Trophoblast cell (in vitro differentiated cells and primary cell): ENCODE results near the gene PNKP.

ENCODE experiments used
- DNase-seq, 2 donors: peaks; one replicate each; pipeline ENCODE4 v3.0.0-alpha.2; 2016
- H2AFZ ChIP-seq: 2 replicates; pipeline ENCODE4 v1.6.1; 2013; ENCODE audit warnings: low read length, moderate library complexity, mild to moderate bottlenecking; ENCODE audit not compliant: insufficient read depth, poor library complexity
- H2AK5ac ChIP-seq: 2 replicates; pipeline ENCODE4 v1.6.1; 2013; ENCODE audit warnings: mild to moderate bottlenecking, low read length
- H2BK120ac ChIP-seq: 2 replicates; pipeline ENCODE4 v1.6.1; 2013; ENCODE audit warnings: low read length, mild to moderate bottlenecking, moderate library complexity; ENCODE audit not compliant: insufficient read depth, poor library complexity
- H2BK12ac ChIP-seq: 2 replicates; pipeline ENCODE4 v1.6.1; 2013; ENCODE audit warnings: mild to moderate bottlenecking, low read length, moderate library complexity
- H2BK5ac ChIP-seq: 2 replicates; pipeline ENCODE4 v1.6.1; 2013; ENCODE audit warnings: low read length, low read depth, moderate library complexity, mild to moderate bottlenecking; ENCODE audit not compliant: poor library complexity
- H3K14ac ChIP-seq: 2 replicates; pipeline ENCODE4 v1.6.1; 2013; ENCODE audit warnings: mild to moderate bottlenecking, low read length
- H3K18ac ChIP-seq: 2 replicates; pipeline ENCODE4 v1.6.1; 2013; ENCODE audit warnings: mild to moderate bottlenecking, low read length
- H3K23ac ChIP-seq: 2 replicates; pipeline ENCODE4 v1.6.1; 2013; ENCODE audit warnings: low read length
- H3K27ac ChIP-seq: 2 replicates; pipeline ENCODE4 v1.5.1; 2013; ENCODE audit warnings: low read depth, mild to moderate bottlenecking, inconsistent platforms, low read length, moderate library complexity
- H3K27me3 ChIP-seq: 2 replicates; pipeline ENCODE4 v1.6.1; 2013; ENCODE audit warnings: inconsistent platforms, mild to moderate bottlenecking, low read length, moderate library complexity; ENCODE audit not compliant: insufficient read depth
- H3K36me3 ChIP-seq, 2 experiments: 1 replicate in 1 of 2; 2 replicates in 1 of 2; pipeline ENCODE4 v1.6.1; 2013; ENCODE audit warnings: low read length in 2 of 2, mild to moderate bottlenecking in 2 of 2, moderate library complexity in 1 of 2; ENCODE audit not compliant: insufficient read depth in 2 of 2, control insufficient read depth in 1 of 2
- H3K4ac ChIP-seq: 2 replicates; pipeline ENCODE4 v1.6.1; 2013; ENCODE audit warnings: low read depth, mild to moderate bottlenecking, low read length, moderate library complexity
- H3K4me1 ChIP-seq, 2 experiments: 1 replicate in 1 of 2; 2 replicates in 1 of 2; pipeline ENCODE4 v1.6.1; 2013; ENCODE audit warnings: low read length in 2 of 2, mild to moderate bottlenecking in 2 of 2, moderate library complexity in 1 of 2; ENCODE audit not compliant: insufficient read depth in 2 of 2, control insufficient read depth in 1 of 2
- H3K4me2 ChIP-seq: 2 replicates; pipeline ENCODE4 v1.6.1; 2013; ENCODE audit warnings: inconsistent platforms, mild to moderate bottlenecking, low read length, moderate library complexity
- H3K4me3 ChIP-seq: 2 replicates; pipeline ENCODE4 v1.5.1; 2013; ENCODE audit warnings: mild to moderate bottlenecking, low read depth, low read length, inconsistent platforms
- H3K79me1 ChIP-seq: one replicate; pipeline ENCODE4 v1.6.1; 2013; ENCODE audit warnings: low read length
- H3K79me2 ChIP-seq: 2 replicates; pipeline ENCODE4 v1.6.1; 2013; ENCODE audit warnings: low read length, mild to moderate bottlenecking; ENCODE audit not compliant: control insufficient read depth, insufficient read depth, poor library complexity
- H3K9ac ChIP-seq: 2 replicates; pipeline ENCODE4 v1.6.1; 2013; ENCODE audit warnings: mild to moderate bottlenecking, low read length
- H3K9me3 ChIP-seq: 2 replicates; pipeline ENCODE4 v1.6.1; 2013; ENCODE audit warnings: low read depth, mild to moderate bottlenecking, control low read depth, inconsistent platforms, low read length; ENCODE audit not compliant: insufficient read depth
- H4K12ac ChIP-seq: 2 replicates; pipeline ENCODE4 v1.6.1; 2013; ENCODE audit warnings: low read depth, mild to moderate bottlenecking, low read length, moderate library complexity
- H4K8ac ChIP-seq: 2 replicates; pipeline ENCODE4 v1.6.1; 2013; ENCODE audit warnings: low read depth, mild to moderate bottlenecking, low read length, moderate library complexity
- H4K91ac ChIP-seq: one replicate; pipeline ENCODE4 v1.6.1; 2013; ENCODE audit warnings: low read depth, mild to moderate bottlenecking, low read length, moderate library complexity
- WGBS: extraction: QIAGEN DNeasy Blood & Tissue Kit; methylation state at CpG from one replicate; pipeline ENCODE4 v1.1.7; 2013; ENCODE audit warnings: missing lambda C conversion rate; ENCODE audit not compliant: insufficient read length, insufficient coverage; ENCODE audit errors: extremely low coverage; 5-methylcytosine and 5-hydroxymethylcytosine counted together

Gene PNKP

DNA sequence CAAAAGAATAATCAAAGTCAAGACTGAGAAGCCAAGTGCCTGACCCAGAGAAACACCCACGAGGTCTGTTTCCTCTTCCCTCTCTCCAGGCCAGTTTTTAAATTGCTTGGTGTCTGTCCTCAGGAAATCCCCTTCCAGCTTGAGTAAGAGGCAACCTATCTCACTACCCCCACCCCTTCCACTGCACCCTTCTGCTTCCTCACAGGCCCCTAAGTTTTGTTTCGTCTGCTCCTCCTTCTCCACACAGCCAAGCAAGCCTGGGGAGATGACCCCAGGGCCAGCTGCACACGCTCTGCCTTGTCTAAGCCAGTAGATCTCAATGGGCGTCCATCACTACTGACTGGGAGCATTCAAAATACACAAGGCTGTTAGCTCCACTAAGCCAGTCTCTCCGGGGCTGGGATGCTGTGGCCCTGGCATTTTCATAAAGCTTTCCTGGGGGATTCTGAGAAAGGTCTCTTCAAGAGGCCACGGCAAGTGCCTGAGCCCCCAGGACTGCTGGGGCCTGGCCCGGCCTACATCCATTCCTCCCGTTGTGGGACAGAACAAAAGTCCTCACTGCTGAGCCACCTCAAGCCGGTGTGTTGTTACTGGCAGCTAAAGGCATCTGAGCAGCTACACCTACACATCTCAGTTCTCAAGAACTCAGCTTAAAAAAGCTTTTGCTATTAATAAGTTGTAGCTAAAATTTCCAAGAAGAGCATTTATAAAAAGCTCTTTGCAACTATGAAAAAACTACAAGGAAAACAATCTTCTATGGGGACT is 44.2 kb upstream of the PNKP start:
- H2BK5ac ChIP-seq, result no peak overlapping the region
- H3K14ac ChIP-seq, result no peak overlapping the region
- no peak overlapping the region for H4K91ac ChIP-seq
- WGBS, result no CpG with 5 or more reads among the region's 9 CpGs
- H2BK12ac ChIP-seq, result no peak overlapping the region
- no peak overlapping the region for H3K4me2 ChIP-seq
- peak in 1 of 2 donors; percentile 22 for DNase-seq
- H3K27me3 ChIP-seq, result no peaks in the 10 kb centered on the region
- H3K9ac ChIP-seq, result no peak overlapping the region
- no peaks in the 10 kb centered on the region for H3K79me1 ChIP-seq
- no peak overlapping the region for H3K4ac ChIP-seq
- no peak overlapping the region for H3K18ac ChIP-seq
- no peak overlapping the region for H2BK120ac ChIP-seq
- peaks cover 4% of the 10 kb centered on the region for H3K9me3 ChIP-seq
- H3K27ac ChIP-seq, result no peak overlapping the region
- H4K8ac ChIP-seq, result no peak overlapping the region
- no peak overlapping the region for H3K4me3 ChIP-seq
- H2AK5ac ChIP-seq, result no peak overlapping the region
- H3K36me3 ChIP-seq, result peaks cover 66 to 72% of the 10 kb centered on the region in 2 experiments
- no peaks in the 10 kb centered on the region for H3K79me2 ChIP-seq
- no peaks in the 10 kb centered on the region for H3K4me1 ChIP-seq
- H4K12ac ChIP-seq, result no peak overlapping the region
- no peak overlapping the region for H2AFZ ChIP-seq
- H3K23ac ChIP-seq, result no peak overlapping the region

DNA sequence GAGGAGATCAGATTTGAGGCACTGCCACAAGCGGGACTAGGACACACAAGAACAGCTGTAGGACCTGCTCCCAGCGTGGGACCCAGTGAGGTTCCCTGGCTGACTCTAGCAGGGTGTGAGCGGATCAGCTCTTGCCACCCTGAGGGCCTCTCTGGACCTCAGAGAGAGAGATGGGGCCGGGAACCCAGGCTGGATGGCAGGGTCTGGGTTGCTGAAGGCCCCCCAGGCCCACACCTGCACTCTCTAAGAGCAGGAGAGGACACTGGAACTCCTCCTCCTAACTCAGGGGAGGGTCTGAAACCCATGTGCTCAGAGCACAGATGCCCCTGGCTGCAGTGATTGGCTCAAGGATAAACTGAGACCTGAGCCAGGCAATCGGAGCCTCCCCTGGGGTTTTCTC is 42.8 kb upstream of the PNKP start:
- H3K79me2 ChIP-seq, result no peaks in the 10 kb centered on the region
- no peak overlapping the region for H4K91ac ChIP-seq
- no peak overlapping the region for H4K8ac ChIP-seq
- no peak overlapping the region for H3K4me3 ChIP-seq
- no peak for DNase-seq
- no peak overlapping the region for H3K23ac ChIP-seq
- H3K79me1 ChIP-seq, result no peaks in the 10 kb centered on the region
- no peak overlapping the region for H3K4ac ChIP-seq
- H3K36me3 ChIP-seq, result peaks cover 58 to 65% of the 10 kb centered on the region in 2 experiments
- H2AK5ac ChIP-seq, result no peak overlapping the region
- H3K18ac ChIP-seq, result no peak overlapping the region
- peaks cover 6% of the 10 kb centered on the region for H3K9me3 ChIP-seq
- H2BK5ac ChIP-seq, result no peak overlapping the region
- H2BK12ac ChIP-seq, result no peak overlapping the region
- no peak overlapping the region for H3K4me2 ChIP-seq
- H3K9ac ChIP-seq, result no peak overlapping the region
- no peak overlapping the region for H4K12ac ChIP-seq
- no peak overlapping the region for H3K14ac ChIP-seq
- H3K27ac ChIP-seq, result no peak overlapping the region
- H2BK120ac ChIP-seq, result no peak overlapping the region
- H3K27me3 ChIP-seq, result no peaks in the 10 kb centered on the region
- H3K4me1 ChIP-seq, result no peaks in the 10 kb centered on the region
- H2AFZ ChIP-seq, result no peak overlapping the region
- no CpG with 5 or more reads among the region's 5 CpGs for WGBS

DNA sequence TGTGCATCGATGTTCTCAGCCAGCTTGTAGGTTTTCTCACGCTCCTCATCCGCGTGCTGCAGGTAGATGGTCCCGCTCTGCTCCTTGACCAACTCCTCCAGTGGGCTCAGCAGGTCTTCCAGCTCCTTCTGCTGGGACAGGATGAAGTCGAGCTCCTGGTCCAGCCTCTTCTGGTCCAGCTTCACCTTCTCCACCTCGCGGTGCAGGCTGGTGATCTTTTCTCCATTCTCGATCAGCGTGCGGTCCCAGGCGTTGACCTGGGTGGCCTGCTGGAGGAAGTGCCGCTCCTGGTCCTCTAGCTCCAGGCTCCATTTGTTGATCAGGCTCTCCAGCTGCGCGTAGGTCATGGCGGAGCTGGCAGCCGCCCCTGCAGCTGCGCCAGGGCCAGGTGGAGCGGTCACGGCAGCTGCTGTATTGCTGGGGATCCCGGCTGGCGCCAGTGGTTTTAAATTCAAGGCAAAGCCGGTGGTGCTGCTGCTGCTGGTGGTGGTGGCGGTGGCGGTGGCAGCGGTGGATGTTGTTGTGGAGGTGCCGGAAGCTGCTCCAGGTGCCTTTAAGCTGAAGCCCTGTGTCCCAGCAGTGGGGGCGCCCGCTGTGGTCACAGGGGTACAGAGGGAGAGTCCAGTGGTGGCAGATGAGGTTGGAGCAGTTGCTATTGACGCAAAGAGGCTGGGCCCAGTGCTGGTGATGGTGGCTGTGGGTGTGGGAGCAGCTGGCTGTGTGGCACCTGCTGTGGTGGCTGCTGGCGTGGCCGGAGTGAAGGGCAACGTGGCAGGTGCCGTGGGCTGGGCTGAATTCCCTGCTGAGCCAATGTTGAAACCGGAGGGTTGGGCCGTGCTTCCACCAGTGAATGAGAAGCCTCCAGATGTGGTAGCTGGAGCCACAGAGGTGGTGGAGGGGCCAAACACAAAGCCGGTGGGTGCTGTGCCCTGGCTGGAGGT is 41.4 kb upstream of the PNKP start:
- no peak overlapping the region for H2BK120ac ChIP-seq

DNA sequence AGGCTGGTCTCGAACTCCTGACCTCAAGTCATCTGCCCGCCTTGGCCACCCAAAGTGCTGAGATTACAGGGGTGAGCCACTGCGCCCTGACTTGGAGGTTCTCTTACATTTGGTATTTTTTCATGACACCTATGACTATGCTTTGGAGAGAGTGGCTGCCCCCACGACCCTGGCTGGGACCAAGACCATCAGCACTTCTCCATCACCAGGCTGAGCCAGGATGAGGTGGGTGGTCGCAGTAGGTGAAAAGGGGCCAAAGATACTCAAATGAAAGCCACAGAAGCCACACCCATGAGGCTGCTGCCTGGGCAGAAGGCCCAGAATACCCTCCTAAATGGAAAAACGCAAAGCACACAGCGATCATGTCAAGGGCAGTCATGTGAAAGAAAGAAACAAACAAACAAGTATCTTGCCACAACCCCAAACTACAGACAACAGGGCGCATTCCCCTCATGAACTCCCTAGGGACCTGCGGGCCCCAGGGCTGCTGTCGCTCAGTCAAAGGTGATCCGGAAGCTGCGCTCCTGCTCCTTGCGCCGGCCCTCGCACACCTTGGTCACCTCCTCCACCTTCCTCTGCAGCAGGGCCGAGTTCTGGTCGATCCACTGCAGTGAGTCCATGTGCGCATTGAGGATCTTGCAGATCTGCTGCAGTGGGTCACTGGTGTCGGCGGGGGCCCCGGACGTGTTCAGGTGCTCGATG is 40.5 kb upstream of the PNKP start:
- Histone ChIP-seq H3K23ac (no peak overlapping the region), H3K4me2 (no peak overlapping the region), H3K36me3 (peaks cover 43 to 48% of the 10 kb centered on the region in 2 experiments), H3K9ac (no peak overlapping the region), H3K79me1 (no peaks in the 10 kb centered on the region), H3K9me3 (peaks cover 6% of the 10 kb centered on the region), H4K8ac (no peak overlapping the region), H3K79me2 (no peaks in the 10 kb centered on the region), H2AK5ac (no peak overlapping the region), H2AFZ (no peak overlapping the region), H2BK5ac (no peak overlapping the region), H3K18ac (no peak overlapping the region), H4K91ac (no peak overlapping the region), H2BK120ac (no peak overlapping the region), H3K27ac (no peak overlapping the region), H3K27me3 (no peaks in the 10 kb centered on the region), H4K12ac (no peak overlapping the region), H3K14ac (no peak overlapping the region), H2BK12ac (no peak overlapping the region), H3K4ac (no peak overlapping the region), H3K4me1 (no peaks in the 10 kb centered on the region), H3K4me3 (no peak overlapping the region)
- WGBS, result no CpG with 5 or more reads among the region's 23 CpGs
- DNase-seq, result no peak

More for the DNA sequence above, 41.4 kb upstream of the PNKP start:
- Histone ChIP-seq H2AFZ (no peak overlapping the region), H3K27me3 (no peaks in the 10 kb centered on the region), H3K27ac (no peak overlapping the region), H3K79me2 (no peaks in the 10 kb centered on the region), H3K79me1 (no peaks in the 10 kb centered on the region), H3K4me3 (no peak overlapping the region), H3K18ac (no peak overlapping the region), H3K23ac (no peak overlapping the region), H4K91ac (no peak overlapping the region), H3K4me2 (no peak overlapping the region), H3K9me3 (peaks cover 6% of the 10 kb centered on the region), H3K4me1 (no peaks in the 10 kb centered on the region), H3K4ac (no peak overlapping the region), H3K9ac (no peak overlapping the region), H3K36me3 (peaks cover 51 to 55% of the 10 kb centered on the region in 2 experiments), H3K14ac (no peak overlapping the region), H2BK5ac (no peak overlapping the region), H2AK5ac (no peak overlapping the region), H4K12ac (no peak overlapping the region), H4K8ac (no peak overlapping the region), H2BK12ac (no peak overlapping the region)
- no peak for DNase-seq
- no CpG with 5 or more reads among the region's 37 CpGs for WGBS
